HG03159 (cell line): ENCODE measurements around the gene CKB.

Experiments used
- ATAC-seq: cut with Tn5 transposase; IDR thresholded peaks from one replicate; pipeline ENCODE4 v1.9.1; 2021; ENCODE audit warnings: mild to moderate bottlenecking, moderate library complexity; ENCODE audit not compliant: unreplicated experiment

Gene CKB

DNA sequence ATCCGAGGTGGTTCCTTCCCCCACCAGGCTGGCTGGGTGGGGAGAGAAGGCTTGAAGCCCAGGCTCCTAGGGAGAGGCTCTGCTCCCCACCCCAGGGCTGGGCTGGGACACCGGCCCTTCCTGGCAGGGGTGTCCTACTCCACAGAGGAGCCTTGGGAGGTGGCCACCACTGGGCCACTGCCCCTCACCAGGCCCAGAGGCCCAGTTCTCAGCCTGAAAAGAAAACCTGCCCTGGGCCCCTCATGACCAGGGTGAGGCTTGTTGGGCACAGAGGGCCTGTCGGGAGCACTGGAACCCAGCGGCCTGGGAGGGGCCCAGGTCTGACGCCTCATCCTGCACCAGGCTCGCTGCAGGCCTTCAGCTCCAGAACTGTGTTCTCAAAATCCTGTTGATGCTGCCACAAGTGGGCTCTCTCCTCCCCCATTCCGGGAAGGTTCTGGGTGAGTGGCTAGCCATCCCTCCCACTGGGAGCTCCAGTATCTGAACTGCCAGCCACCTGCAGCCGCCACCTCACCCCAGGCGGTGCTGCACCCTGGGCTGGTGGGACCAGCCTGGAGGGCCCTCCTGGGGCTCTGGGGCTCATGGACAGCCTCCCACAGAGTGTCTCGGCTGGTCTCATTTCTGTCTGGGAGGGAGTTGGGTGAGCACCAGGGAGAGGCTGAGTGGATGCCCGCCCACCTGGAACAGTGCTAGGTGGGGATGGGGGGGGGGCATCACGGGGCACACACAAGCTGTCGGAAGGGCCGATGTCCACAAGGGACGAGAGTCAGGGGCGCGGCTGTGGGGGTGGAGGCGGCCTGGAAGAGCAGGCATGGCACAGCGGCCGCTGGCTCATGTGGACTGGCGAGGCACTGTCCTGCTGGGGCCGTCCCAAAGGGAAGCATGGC, 28.1 kb upstream of the CKB start:
- no peak for ATAC-seq

DNA sequence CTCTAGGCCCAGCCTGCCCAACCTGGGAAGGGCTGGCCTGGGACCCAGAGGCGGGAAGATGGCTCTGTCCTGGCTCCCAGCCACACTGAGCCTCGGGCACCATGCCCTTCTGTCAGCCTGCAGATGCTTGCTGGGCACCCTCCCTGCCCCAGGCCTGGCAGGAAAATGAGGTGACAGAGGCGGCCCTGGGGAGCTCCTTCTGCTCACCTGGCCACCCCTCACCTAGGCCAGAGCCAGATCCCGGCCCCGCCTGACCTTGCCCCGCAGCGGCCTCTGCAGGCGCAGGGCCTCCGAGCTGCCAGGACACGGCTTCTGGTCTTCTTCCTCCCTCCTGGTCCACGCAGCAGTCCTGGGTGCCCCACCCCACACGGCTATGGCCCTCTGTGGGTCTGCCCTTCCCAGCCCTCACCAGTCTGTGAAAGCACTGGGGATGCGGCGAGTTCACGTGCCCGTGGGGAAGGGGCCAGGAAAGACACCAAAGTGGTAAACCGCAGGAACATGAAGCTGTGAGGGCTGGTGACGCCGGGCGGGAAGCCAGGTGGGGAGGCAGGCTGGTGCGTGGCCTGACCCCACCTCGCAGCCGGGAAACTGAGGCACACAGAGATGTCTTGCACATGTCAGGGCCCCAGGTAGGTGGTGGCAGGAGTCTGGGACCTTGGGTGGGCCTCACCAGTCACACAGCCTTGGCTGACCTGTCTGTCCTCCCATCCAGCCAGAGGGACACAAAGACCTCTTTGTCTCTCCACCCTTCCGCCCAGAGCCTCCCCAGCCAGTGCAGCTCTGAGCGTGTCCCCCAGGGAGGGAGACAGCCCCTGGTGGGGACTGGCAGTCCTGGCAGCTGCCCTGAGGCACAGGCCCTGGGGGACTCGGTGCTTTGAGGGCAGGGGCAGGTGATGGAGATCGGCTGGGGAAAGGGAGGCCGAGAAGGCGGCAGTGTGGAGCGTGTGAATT, 27.0 kb upstream of the CKB start:
- no peak for ATAC-seq

DNA sequence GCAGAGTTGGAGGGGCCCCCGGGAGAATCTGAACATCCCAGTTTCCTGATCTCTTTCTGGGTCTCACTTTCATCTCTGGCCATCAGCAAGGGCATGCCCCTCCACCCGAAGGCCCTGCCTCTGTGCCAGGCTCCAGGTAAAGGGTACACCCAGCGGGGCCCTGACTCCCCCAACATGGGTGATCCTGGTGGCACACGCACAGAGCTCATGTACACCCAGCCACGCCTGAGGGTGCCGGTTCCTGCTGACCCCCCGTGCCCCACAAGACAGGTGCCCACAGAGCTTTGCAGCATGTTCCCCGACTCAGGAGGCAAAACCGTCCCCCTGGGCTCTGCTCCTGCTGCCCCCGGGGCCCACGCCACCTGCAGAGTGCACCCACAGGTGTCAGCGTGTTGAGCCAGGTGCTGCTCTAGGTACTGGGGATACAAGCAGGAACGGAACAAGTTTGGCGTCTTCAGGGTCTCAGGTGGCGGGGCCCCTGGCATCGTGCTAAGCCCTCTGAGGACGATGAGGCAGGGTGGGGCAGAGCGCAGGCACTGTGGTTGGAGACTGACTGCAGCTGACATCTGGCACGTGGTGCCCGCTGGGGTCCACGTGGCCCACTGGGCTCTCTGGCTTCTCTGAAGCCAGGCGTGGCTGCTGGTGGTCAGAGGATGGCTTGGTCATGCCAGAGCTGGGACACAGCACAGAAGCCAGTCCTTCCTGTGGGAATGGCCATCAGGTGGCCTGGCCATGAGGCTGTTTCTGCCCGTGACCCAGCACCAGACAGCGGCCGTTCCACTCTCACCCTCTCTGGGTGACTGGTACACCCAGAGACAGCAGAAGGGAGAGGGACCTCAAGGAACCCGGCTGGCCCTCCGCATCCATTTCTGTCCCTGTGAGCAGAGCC, 26.1 kb upstream of the CKB start:
- no peak for ATAC-seq

DNA sequence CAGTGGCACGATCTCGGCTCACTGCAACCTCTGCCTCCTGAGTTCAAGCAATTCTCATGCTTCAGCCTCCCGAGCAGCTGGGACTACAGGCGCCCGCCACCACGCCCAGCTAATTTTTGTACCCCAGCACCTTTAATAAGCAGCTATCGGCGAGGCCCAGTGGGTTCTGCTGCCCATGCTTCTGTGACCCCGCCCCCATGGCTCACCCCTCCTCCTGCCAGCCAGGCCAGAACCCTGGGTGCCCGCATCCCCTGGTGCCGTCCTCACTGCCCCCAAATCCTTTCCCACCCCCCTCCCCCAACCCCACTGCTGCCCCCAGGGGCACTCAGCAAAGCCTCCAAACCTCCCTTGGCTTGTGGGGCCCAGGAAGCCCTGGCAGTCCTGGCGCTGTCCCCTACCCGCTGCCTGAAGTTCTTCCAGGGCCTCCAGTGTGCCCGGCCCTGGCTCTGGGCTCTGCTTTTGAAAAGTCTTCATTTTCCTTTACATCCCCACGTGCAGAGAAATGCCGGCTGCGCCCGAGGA, 25.4 kb upstream of the CKB start:
- ATAC-seq, result no peak

DNA sequence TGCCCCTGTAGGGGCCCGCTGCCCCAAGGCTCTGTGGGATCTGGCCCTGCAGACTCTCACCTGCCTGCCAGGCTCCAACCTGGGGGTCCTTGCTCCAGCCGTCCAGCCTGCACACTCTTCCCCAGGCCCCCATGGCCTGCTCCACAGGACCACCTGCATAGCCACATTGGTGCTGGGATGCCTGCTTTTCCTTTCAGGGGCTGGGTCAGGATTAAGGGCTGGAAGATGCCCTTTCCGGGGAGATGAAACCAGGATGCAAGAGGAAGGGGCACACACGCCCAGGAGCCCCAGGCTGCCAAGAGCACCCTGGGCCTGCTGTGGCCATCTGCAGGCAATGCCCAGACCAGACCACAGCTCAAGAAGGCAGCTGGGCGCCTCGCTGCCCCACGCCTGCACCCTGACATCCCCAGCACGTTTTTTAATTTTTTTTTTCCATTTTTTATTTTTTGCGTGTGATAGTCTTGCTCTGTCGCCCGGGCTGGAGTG, 24.9 kb upstream of the CKB start:
- ATAC-seq, result no peak

DNA sequence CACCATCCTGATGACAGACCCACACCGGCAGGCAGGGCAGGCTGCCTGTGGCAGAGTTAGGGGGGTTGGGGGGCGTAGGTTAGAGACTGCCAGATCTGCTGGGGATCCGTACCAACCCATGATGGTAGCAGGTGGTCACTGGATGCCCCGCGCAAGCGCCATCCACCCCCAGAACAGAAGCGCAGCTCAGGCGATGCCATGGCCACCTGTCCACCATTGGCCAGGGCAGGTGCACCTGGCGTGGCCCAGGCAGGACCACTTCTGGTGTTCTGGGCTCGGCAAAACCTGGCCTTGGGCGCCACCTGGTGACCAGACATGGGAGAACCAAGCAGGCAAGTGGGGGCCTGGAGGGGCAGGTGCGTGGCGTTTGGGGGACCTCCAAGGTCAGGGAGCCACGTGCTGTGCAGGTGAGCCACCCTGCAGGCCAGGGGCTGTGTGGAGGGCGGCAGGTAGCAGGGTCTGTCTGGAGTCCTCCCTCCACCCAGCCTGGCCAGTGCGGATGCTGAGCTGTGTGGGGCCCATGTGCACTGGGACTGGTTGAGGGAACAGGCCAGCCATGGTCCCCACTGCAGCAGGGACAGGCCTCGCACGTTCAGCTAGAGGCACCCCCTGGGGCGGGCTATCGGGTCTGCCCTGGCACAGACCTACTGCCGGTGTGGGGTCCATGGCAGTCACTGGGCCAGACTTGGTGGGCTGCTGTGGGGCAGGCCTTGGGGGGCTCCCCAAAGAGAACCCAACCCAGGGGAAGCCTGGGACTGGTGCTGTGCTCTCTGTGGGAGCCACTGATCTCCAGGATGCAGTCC, 24.2 kb upstream of the CKB start:
- no peak for ATAC-seq

DNA sequence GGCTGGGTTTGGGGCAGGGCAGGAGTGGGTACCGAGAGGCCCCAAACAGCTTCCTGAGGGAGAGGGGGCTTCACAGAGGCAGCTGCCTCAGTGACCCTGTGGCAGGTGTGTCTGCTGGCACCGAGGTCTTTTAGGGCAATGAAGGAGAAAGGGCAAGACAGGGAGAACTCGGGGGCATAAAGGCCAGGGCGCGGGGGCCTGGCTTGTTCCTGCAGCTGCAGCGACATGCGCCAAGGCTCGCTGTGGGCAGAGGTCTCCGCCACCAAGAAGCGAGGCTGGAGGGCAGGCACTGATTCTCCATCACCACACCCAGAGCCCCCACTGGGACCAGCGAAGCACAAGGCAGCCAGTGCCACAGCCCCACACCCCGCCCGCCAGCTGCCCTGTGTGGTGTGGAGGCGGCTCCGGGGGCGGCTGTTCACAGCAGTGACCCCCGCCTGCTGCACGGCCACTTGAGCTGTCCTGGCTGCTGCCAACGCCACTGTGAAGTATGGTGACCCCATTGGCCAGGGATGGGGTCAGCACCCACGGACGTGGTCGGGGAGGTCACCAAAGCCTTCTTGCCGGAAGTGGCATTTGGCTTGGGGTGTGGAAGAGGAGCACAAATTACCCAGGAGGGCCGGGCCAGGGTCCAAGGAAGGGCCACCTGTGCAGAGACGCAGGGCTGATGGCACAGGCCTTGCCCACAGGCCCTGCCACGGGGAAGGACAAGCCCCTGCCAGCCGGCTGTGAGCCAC, 23.5 kb upstream of the CKB start:
- no peak for ATAC-seq

DNA sequence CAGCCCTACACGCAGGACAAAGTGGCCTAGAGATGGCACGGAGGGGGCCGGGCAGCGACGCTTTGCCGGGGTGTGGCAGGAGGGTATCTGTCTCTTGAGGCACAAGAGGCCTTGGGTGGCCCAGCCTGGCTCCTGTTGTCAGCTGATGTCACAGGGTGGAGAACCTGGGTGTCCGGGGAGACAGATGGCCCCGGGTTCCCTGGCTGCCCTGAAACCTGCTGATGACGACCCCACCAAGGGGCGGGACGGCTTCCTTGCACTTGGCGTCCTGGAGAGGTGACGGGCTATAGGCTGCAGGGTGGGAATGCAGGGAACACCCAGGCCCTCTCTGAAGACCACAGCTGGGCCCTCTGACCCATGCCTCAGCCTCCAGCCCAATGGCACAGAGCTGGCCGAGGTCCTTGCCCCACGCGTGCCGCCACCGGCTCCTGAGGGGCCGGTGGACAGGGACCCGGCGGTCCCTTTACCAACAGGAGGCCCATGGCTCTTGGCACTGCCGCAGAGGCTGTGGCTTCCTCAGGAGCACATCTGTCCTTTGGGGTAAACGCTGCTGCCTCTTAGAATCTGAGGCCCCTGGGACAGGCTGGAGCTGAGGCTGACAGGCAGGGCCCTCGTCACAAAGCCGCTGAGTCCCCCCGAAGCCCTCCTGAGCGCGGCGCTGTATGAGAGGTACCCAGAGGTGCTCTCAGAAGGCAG, 22.7 kb upstream of the CKB start:
- no peak for ATAC-seq

DNA sequence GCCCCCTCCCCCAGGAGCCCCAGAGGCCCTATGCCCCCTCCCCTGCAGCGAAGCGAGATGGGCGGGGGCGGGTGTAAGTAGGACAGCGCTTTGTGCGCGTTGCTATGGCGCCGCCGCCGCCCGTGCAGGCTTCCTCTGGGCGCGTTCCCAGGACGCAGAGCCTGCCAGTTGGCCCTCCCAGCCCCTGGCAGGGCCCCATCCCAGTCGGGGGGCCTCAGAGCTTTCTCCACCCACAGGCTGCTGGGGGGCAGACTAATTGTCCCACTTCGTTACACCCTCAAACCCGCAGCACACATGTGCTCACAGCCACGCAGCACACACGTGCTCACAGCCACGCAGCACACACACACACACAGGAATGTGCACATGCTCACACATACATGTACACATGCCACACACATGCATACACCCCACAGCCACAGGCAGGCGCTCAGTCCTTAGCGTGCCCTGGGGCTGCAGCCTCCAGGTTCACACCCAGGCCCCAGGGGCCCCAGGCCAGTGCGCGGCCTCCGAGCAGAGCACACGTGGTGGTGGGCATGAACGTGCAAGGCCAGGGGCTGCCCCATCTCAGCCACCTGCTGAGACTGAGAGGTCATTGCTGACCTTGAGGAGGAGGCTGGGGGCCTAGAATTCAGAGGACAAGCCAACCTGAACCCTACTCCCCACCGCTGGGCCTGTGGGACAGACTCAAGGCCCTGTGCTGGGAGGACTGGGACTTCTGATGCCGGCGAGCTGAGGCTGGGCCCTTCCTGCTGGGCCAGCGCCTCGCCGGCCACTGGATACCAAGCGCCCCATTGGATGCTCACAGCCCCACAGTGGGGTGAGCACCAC, 22.0 kb upstream of the CKB start:
- ATAC-seq, result no peak

DNA sequence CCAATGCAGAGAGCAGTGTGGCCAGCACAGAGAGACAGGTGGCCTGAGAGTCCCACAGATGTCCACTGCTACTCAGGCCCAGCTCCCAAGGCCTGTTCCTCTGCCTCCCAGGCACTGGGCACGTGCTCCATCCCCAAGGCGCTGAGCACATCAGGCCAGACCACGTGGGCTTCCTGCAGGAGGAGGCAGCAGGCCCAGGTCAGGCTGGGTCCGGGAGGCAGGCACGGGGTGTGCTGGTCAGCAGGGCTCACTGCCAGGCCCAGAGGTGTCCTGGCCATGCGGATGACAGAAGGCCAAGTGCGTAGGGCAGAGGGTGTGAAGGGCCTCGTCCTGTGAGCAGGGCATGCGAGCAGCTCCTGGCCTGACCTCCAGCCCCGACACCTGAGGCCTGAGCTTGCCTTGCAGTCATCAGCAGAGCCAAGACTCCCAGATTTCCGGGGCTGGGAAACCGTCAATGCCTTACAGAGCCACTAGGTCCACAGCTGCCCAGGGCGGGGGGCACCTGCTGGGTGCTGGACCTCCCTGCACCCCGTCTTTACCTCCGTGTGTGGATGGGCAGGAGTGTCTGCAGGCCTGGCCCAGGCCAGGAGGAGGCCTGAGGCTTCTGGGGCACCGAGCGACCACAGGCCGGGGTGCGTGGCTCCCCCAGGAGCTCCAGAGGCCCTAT, 21.2 kb upstream of the CKB start:
- ATAC-seq, result no peak

DNA sequence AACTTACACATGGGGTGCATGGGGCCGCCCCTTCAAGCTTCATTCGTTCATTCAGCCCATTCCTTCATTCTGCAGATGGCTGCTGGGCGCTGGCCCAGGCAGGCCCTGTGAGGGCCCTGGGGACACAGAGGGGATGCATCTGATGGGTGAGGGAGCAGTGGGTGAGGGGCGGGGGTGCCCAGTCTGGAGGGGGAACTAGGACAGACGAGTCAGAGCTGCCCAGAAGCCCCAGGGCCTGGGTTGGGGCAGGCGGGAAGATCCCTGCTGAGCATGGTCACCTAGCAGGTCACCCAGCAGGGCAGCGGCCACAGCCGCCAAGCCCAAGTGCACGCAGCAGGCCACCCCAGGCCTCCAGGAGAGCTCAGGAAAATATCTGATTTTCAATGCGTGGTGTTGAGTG, 20.5 kb upstream of the CKB start:
- ATAC-seq, result no peak

DNA sequence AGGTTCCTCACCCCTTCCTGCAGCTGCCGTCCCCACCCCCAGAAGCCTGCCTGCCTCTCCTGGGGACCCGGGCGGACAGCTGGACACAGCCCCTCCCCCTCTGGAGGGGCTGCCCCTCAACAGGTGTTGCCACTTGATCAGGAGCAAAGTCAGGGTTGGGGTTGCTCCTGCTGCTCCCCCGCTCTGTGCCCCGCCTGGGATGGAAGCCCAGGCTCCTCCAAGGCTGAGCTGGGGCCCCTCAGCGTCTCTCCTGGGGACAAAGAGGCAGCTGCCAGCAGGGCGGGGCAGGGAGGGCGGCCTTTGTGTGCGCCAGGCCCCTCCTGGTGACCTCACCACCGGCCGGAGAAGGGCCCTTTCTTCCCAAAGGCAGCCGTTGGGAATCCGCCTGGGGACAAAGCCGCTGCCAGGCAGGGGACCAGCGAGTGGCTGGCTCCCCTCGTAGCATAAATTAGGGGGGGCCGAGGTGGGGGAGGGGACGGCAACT, 20.0 kb upstream of the CKB start:
- no peak for ATAC-seq

DNA sequence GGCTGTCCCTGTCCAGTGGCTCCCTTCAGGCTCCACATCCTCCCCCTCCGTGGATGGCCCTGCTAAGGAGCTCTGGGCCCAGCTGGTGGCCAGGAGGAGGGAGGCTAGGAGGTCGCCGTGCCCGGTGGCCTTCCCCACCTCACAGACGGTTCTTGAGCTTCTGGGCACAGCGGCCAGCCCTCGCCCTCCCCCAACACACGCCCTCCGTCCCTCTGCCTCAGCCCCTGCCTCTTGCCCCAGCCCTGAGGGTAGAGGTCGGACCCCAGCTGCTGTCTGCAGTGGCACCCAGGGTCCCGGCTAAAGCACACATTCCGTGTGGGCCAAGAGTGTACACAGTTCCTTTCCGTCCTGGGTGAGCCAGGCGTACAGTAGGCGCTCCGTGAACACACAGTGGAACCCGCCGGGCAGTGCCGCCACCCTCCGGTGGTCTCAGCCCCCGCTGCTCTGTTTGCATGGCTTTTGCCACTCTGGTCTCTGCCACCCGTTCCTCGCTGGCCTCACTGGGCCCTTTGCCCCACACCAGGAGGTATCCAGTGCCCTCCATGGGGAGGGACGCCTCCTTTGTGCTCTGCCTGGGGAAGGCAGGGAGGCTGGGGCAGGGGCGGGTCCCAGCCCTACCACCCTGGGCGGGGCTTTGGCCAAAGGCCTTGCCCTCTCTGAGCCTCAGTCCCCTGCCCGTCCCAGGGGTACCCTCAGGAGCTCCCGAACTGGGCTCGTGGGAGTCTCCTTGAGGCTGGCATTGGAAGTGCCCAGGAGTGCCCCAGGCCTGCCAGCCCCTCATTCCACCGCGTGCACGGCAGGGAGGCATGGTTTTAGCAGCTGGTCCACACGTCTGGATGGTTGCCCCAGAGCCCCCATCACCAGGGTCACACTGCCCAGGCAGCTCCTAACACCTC, 19.3 kb upstream of the CKB start:
- no peak for ATAC-seq

DNA sequence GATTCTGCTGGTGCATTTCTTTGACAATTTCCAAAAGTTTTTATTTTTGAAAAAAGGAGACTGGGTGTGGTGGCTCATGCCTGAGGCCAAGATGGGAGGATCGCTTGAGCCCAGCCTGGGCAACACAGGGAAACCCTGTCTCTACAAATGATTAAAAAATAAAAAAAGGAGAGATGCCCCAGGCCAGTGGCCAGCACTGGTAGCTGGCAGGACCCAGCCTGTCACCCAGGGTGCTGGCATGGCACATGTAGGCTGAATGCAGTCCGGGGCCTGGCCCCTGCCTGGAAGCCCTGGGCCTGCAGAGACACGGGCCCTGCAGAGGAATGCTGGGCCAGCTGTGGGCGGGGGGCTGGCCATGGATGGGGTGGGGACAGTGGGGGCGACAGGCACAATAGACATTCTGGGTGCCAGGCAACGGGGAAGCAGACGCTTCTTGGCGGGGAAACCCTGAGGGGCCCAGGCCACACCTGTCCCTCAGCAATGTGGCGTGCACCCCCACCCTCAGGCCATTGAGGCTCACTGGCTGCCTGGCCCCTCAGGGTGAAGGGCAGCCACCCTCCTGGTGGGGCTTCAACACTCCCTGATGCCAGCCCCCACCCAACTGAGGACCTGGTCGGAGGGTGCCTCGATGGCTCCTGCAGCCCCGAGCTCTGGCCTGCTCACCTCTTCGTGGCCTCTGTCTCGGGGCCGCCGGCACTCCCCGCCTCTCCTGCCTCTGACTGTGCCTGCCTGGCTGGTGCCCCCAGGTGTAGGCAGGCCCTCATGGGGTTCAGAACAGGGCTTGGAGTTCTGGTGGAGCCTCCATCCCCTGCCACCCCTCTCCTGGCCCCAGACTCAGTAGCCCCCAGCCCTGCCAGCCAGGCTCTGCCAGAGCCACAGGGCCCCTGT, 18.4 kb upstream of the CKB start:
- no peak for ATAC-seq
